Lung (tissue), 12 donors: ENCODE results near the gene MEF2C. TPM values are rescaled to one million over a fixed set of nuclear protein-coding genes. Genes with fewer than 3 reads are reported as not detected.

Source experiments
- ATAC-seq: fragments of 200-7000 bp; cut with Tn5 transposase; one replicate; pipeline ENCODE4 v1.9.1; 2020; ENCODE audit warnings: moderate number of reproducible peaks; ENCODE audit not compliant: insufficient read depth, low FRiP score
- DNase-seq, 3 donors: peaks; one replicate each; pipeline ENCODE4 v3.0.0-alpha.2; 2013 to 2017
- H3K27ac ChIP-seq, 2 donors: one replicate each; pipeline ENCODE4 v1.5.1; 2013; ENCODE audit warnings: mild to moderate bottlenecking in 2 of 2, moderate library complexity in 2 of 2, control low read depth in 1 of 2, inconsistent platforms in 1 of 2, low read depth in 1 of 2, low read length in 1 of 2
- H3K27me3 ChIP-seq, 3 donors: one replicate each; pipeline ENCODE4 v1.5.1; 2013; ENCODE audit warnings: low read length in 2 of 3; ENCODE audit not compliant: control insufficient read depth in 3 of 3, insufficient read depth in 3 of 3
- H3K36me3 ChIP-seq, 4 donors: one replicate each; pipeline ENCODE4 v1.5.1; 2013; ENCODE audit warnings: low read length in 4 of 4, mild to moderate bottlenecking in 1 of 4, moderate library complexity in 1 of 4; ENCODE audit not compliant: control insufficient read depth in 4 of 4, insufficient read depth in 4 of 4
- H3K4me1 ChIP-seq, 5 donors: one replicate each; pipeline ENCODE4 v1.5.1; 2013; ENCODE audit warnings: low read length in 5 of 5, mild to moderate bottlenecking in 2 of 5, moderate library complexity in 1 of 5; ENCODE audit not compliant: control insufficient read depth in 5 of 5, insufficient read depth in 5 of 5
- H3K4me3 ChIP-seq: one replicate; pipeline ENCODE4 v1.5.1; 2013; ENCODE audit warnings: mild to moderate bottlenecking, control low read depth, moderate library complexity
- H3K9ac ChIP-seq, 2 donors: one replicate each; pipeline ENCODE4 v1.5.1; 2013; ENCODE audit warnings: low read length in 2 of 2, control low read depth in 1 of 2; ENCODE audit not compliant: insufficient read depth in 1 of 2
- H3K9me3 ChIP-seq, 4 donors: one replicate each; pipeline ENCODE4 v1.5.1; 2013; ENCODE audit warnings: low read length in 3 of 4, mild to moderate bottlenecking in 1 of 4, moderate library complexity in 1 of 4; ENCODE audit not compliant: control insufficient read depth in 4 of 4, insufficient read depth in 3 of 4
- WGBS, 2 donors: extraction: QIAGEN DNeasy Blood & Tissue Kit; methylation state at CpG; one replicate each; pipeline ENCODE4 v1.1.7; 2013; 5-methylcytosine and 5-hydroxymethylcytosine counted together
- polyA plus RNA-seq, 2 donors: library from polyadenylated mRNA; stranded (reverse); fragments of 200-250 nt; gene quantifications; one replicate each; pipeline ENCODE4 v1.2.1, GENCODE V29; 2013
- total RNA-seq, 2 donors: library from RNA; depleted of rRNA in 1 of 2; stranded (reverse); fragments of >200 nt in 1 of 2; gene quantifications; one replicate each; pipeline ENCODE4 v1.2.1, GENCODE V29; 2014 to 2021
- TF ChIP-seq, protein P1 (sequence below): IDR thresholded peaks from 2 replicates; pipeline ENCODE4 v1.5.1; 2012; ENCODE audit warnings: mild to moderate bottlenecking; ENCODE audit errors: control extremely low read depth, extremely low read depth
- donor health status: control.
- donor health status: control.
- donor health status: Bipolar disorder and iron deficiency.
- donor health status: healthy.
- donor health status: DM: yes; HTN: yes; CAD: no.

The MEF2C gene
- total and polyA plus RNA-seq, 4 donors, result 9.1 to 138 (median 28.8) TPM

DNA sequence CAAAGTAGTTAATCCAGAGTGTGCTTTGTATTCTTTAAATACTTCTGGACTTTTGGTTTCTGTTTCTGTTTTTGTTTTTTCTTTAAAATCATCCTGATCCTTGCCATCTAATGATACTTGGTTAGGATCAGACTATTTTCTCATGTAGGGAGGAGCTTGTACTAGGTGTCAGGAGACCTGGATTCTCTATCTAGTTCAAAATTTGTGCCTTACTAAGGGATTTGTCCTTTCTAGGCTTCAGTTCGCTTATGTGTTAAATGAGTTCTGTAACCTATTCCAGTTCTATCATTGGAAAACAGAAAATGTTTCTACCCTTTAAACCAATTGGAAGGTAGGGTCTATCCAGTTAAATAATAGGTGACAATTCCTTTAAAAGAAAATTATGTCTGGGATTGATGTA lies 3.3 kb upstream of the MEF2C start:
- DNase-seq (no peak), ATAC-seq (no peak)
- H3K4me1 ChIP-seq, result peaks cover 0 to 18% (median 0%) of the 10 kb centered on the region in 5 donors
- WGBS, 2 donors, result 38 to 44% methylated on average over 1 of the region's 1 CpG
- H3K4me3 ChIP-seq, result no peak overlapping the region
- no peak overlapping the region for H3K9ac ChIP-seq
- H3K27ac ChIP-seq, result peak overlapping the region in 1 of 2 donors; percentile 47
- H3K36me3 ChIP-seq, result no peaks in the 10 kb centered on the region
- no peaks in the 10 kb centered on the region for H3K27me3 ChIP-seq
- no peaks in the 10 kb centered on the region for H3K9me3 ChIP-seq
- TF ChIP-seq, protein P1, sequence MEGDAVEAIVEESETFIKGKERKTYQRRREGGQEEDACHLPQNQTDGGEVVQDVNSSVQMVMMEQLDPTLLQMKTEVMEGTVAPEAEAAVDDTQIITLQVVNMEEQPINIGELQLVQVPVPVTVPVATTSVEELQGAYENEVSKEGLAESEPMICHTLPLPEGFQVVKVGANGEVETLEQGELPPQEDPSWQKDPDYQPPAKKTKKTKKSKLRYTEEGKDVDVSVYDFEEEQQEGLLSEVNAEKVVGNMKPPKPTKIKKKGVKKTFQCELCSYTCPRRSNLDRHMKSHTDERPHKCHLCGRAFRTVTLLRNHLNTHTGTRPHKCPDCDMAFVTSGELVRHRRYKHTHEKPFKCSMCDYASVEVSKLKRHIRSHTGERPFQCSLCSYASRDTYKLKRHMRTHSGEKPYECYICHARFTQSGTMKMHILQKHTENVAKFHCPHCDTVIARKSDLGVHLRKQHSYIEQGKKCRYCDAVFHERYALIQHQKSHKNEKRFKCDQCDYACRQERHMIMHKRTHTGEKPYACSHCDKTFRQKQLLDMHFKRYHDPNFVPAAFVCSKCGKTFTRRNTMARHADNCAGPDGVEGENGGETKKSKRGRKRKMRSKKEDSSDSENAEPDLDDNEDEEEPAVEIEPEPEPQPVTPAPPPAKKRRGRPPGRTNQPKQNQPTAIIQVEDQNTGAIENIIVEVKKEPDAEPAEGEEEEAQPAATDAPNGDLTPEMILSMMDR, result no peak

DNA sequence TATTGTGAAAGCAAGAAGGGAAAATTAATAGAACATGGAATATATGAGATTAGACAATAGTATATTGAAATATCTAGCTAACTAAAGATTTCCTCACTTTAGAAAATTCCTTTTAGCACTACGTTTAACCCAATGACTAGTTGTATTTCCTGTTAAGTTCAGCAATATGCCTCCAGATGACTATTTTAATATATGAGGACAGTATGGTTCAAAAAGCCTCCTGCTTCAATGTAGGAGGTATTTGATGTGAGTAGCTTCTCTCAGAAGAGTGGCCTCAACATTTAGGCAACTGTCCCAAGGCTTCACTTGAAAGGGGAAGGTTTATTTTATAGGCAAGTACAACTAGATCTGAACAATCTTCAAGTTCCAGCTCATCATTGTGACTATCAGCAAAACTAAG lies 2.0 kb upstream of the MEF2C start:
- Histone ChIP-seq H3K9me3 (no peaks in the 10 kb centered on the region), H3K27ac (peak overlapping the region in 1 of 2 donors; percentile 1), H3K4me3 (no peak overlapping the region), H3K9ac (no peak overlapping the region), H3K36me3 (no peaks in the 10 kb centered on the region), H3K27me3 (no peaks in the 10 kb centered on the region), H3K4me1 (peaks cover 0 to 18% (median 0%) of the 10 kb centered on the region in 5 donors)
- TF ChIP-seq, protein P1, result no peak
- WGBS, 2 donors, result 7 to 21% methylated on average over 1 of the region's 1 CpG
- no peak for ATAC-seq
- no peak for DNase-seq

DNA sequence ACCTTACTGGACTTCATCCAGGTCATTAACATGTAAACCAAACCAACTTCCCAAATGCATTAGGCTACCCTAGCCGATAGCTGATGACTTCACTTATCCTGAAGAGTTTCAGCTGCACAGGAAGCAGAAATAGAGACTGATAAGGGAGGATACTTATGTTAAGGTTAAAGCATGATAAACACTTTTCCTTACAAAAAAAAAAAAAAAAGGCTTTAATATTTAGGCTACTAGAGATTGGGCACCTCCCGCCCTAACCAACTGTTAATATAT lies 1.6 kb upstream of the MEF2C start:
- WGBS, 2 donors, result 11 to 19% methylated on average over 2 of the region's 2 CpGs
- Histone ChIP-seq H3K36me3 (no peaks in the 10 kb centered on the region), H3K27me3 (no peaks in the 10 kb centered on the region), H3K4me3 (peak overlapping the region; percentile 51), H3K9me3 (no peaks in the 10 kb centered on the region), H3K4me1 (peaks cover 0 to 18% (median 0%) of the 10 kb centered on the region in 5 donors), H3K27ac (peak overlapping the region; percentile 85 to 93), H3K9ac (peak overlapping the region in 1 of 2 donors; percentile 93)
- ATAC-seq (no peak), DNase-seq (peak in 2 of 3 donors; percentile 57 to 71)
- TF ChIP-seq, protein P1, result no peak
